Left lung (tissue), 14 donors: ENCODE measurements around the gene CAPN5. TPM values are rescaled to one million over a fixed set of nuclear protein-coding genes. Genes with fewer than 3 reads are reported as not detected.
"Not testable (repeated sequence)": the region's sequence is repeated elsewhere in the genome, so short reads cannot be mapped to it uniquely, and the experiment has no call there.

Experiments
- ATAC-seq: fragments of 200-7000 bp; cut with Tn5 transposase; one replicate; pipeline ENCODE4 v1.9.1; 2020; ENCODE audit warnings: moderate library complexity
- DNase-seq, 4 donors: peaks; one replicate each; pipeline ENCODE4 v3.0.0-alpha.2; 2013 to 2020
- H3K27ac ChIP-seq, 2 donors: fragments of 200-600 bp; sonication (generic) in 1 of 2; one replicate each; pipeline versions ENCODE4 v1.5.0 to v1.8.0; 2020 to 2021
- H3K27me3 ChIP-seq, 2 donors: fragments of 200-600 bp; sonication (generic) in 1 of 2; one replicate each; pipeline versions ENCODE4 v1.5.0 to v1.8.0; 2020 to 2021
- H3K36me3 ChIP-seq, 2 donors: fragments of 200-600 bp; sonication (generic) in 1 of 2; one replicate each; pipeline versions ENCODE4 v1.5.0 to v1.8.0; 2020 to 2021
- H3K4me1 ChIP-seq, 2 donors: fragments of 200-600 bp; one replicate each; pipeline ENCODE4 v1.8.0; 2021
- H3K4me3 ChIP-seq, 2 donors: fragments of 200-600 bp; sonication (generic) in 1 of 2; one replicate each; pipeline versions ENCODE4 v1.5.0 to v1.8.0; 2020 to 2021; ENCODE audit warnings: mild to moderate bottlenecking in 1 of 2
- H3K9me3 ChIP-seq, 2 donors: fragments of 200-600 bp; sonication (generic) in 1 of 2; one replicate each; pipeline versions ENCODE4 v1.5.0 to v1.8.0; 2020 to 2021
- CTCF ChIP-seq, 2 donors: fragments of 200-600 bp; sonication (generic) in 1 of 2; IDR thresholded peaks; one replicate each; pipeline versions ENCODE4 v1.5.0 to v1.8.0; 2021; ENCODE audit warnings: antibody characterized with exemption in 2 of 2
- intact Hi-C, 2 donors: fragments of 100-400 bp; cut with DNase I; formaldehyde crosslinking; loops; one replicate each; pipeline versions ENCODE4 v1.11.2 to v1.14.2; 2022
- long read RNA-seq, 12 donors: library from polyadenylated mRNA in 2 of 12; unstranded in 2 of 12; transcript quantifications; one replicate each; pipeline ENCODE4 v2.0.0 and lab custom pipeline, GENCODE V29; 2019 to 2026
- polyA plus RNA-seq, 6 donors: library from polyadenylated mRNA; unstranded; fragments of 120-200 nt; gene quantifications; one replicate each; pipeline ENCODE4 v1.2.1, GENCODE V29; 2013; ENCODE audit not compliant: insufficient read length in 6 of 6
- total RNA-seq, 2 donors: library from RNA; stranded (reverse); fragmentation: NEBNext Ultra II Directional; extraction: Animal tissue kit (Norgen Biotek cat#: 25700); gene quantifications; one replicate each; pipeline ENCODE4 v1.2.1, GENCODE V29; 2021
- donor health status: DM: no; HTN: yes; CAD: no.
- donor health status: DM: no; HTN: no; CAD: no.

CAPN5 gene
- 10 to 100 TPM; 11.7 to 13.2 TPM for total RNA-seq
- polyA plus RNA-seq: 10 to 100 TPM; 22.9 to 32.9 (median 25.7) TPM
- long read RNA-seq, donor 1, full-length matches to known transcripts: 4 of 21 reads
- long read RNA-seq, donor 1, partial matches to known transcripts: 17 of 21 reads
- long read RNA-seq, donor 1, other reads (novel, unspliced or antisense): 0 of 21 reads
- long read RNA-seq, donor 2, full-length matches to known transcripts: 6 of 6 reads
- long read RNA-seq, donor 2, partial matches to known transcripts: 0 of 6 reads
- long read RNA-seq, donor 2, other reads (novel, unspliced or antisense): 0 of 6 reads
- long read RNA-seq, donor 3: 0 reads
- long read RNA-seq, donor 4, partial matches to known transcripts: 1 of 2 reads
- long read RNA-seq, donor 4, other reads (novel, unspliced or antisense): 1 of 2 reads
- long read RNA-seq, donor 5, full-length matches to known transcripts: 3 of 3 reads
- long read RNA-seq, donor 5, partial matches to known transcripts: 0 of 3 reads
- long read RNA-seq, donor 5, other reads (novel, unspliced or antisense): 0 of 3 reads
- long read RNA-seq, donor 6, full-length matches to known transcripts: 3 of 10 reads
- long read RNA-seq, donor 6, partial matches to known transcripts: 7 of 10 reads
- long read RNA-seq, donor 6, other reads (novel, unspliced or antisense): 0 of 10 reads
- long read RNA-seq, donor 7, full-length matches to known transcripts: 1 of 1 reads
- long read RNA-seq, donor 7, partial matches to known transcripts: 0 of 1 reads
- long read RNA-seq, donor 7, other reads (novel, unspliced or antisense): 0 of 1 reads
- long read RNA-seq, donor 8, full-length matches to known transcripts: 5 of 5 reads
- long read RNA-seq, donor 8, partial matches to known transcripts: 0 of 5 reads
- long read RNA-seq, donor 8, other reads (novel, unspliced or antisense): 0 of 5 reads
- long read RNA-seq, donor 9: 0 reads
- long read RNA-seq, donor 10, full-length matches to known transcripts: 1 of 2 reads
- long read RNA-seq, donor 10, partial matches to known transcripts: 1 of 2 reads
- long read RNA-seq, donor 10, other reads (novel, unspliced or antisense): 0 of 2 reads
- long read RNA-seq, donor 11, full-length matches to known transcripts: 9 of 14 reads
- long read RNA-seq, donor 11, partial matches to known transcripts: 5 of 14 reads
- long read RNA-seq, donor 11, other reads (novel, unspliced or antisense): 0 of 14 reads
- long read RNA-seq, donor 12, full-length matches to known transcripts: 1 of 1 reads
- long read RNA-seq, donor 12, partial matches to known transcripts: 0 of 1 reads
- long read RNA-seq, donor 12, other reads (novel, unspliced or antisense): 0 of 1 reads

GRCh38 chr11:77066229-77067042 lies at the start of gene CAPN5:
CAPN5 (plus strand) TSS chr11:77066971; CDS start chr11:77084887, 17,916 bp downstream.
- ATAC-seq: peak; percentile 99
- Histone ChIP-seq H3K4me1 (peaks cover 0 to 12% of the 10 kb centered on the region in 2 donors), H3K9me3 (no peaks in the 10 kb centered on the region), H3K36me3 (no peaks in the 10 kb centered on the region), H3K4me3 (peak within 1 kb of the TSS; percentile 67 to 70), H3K27me3 (peaks cover 0 to 5% of the 10 kb centered on the region in 2 donors), H3K27ac (peak within 1 kb of the TSS; percentile 76 to 77)
- no peak for TF ChIP-seq CTCF (IDR thresholded peaks at IDR 0.05)
- peak; percentile 93 to 98 (median 95) for DNase-seq
- intact Hi-C loops: no loop called here

GRCh38 chr11:77018396-77018924 lies 48.3 kb upstream of the CAPN5 start:
- H3K9me3 ChIP-seq, ATAC-seq, H3K4me1 ChIP-seq, intact Hi-C loops, H3K4me3 ChIP-seq, H3K27me3 ChIP-seq, H3K27ac ChIP-seq, DNase-seq: not testable (repeated sequence)
- H3K36me3 ChIP-seq: peaks cover 0 to 57% of the 10 kb centered on the region in 2 donors

- intact Hi-C loops: no loop called here
- Histone ChIP-seq H3K27ac (no peak overlapping the region), H3K4me3 (no peak overlapping the region), H3K36me3 (peaks cover 0 to 52% of the 10 kb centered on the region in 2 donors), H3K4me1 (peaks cover 0 to 9% of the 10 kb centered on the region in 2 donors), H3K9me3 (no peaks in the 10 kb centered on the region), H3K27me3 (no peaks in the 10 kb centered on the region)
- ATAC-seq (peak; percentile 90), DNase-seq (no peak)
- TF ChIP-seq CTCF (IDR thresholded peaks at IDR 0.05): no peak
Observed at GRCh38 chr11:77019976-77020595, 46.7 kb upstream of the CAPN5 start.

GRCh38 chr11:77020734-77021133 lies 46.0 kb upstream of the CAPN5 start:
- intact Hi-C loops: no loop called here
- H3K27ac ChIP-seq: no peak overlapping the region
- DNase-seq (no peak), ATAC-seq (no peak)
- H3K4me1 ChIP-seq: peaks cover 0 to 9% of the 10 kb centered on the region in 2 donors
- no peak overlapping the region for H3K4me3 ChIP-seq
- TF ChIP-seq CTCF (IDR thresholded peaks at IDR 0.05): no peak
- no peaks in the 10 kb centered on the region for H3K27me3 ChIP-seq
- H3K36me3 ChIP-seq: peaks cover 0 to 52% of the 10 kb centered on the region in 2 donors
- no peaks in the 10 kb centered on the region for H3K9me3 ChIP-seq
